ENCODE measurements around the gene PAX3. TPM values are rescaled to one million over a fixed set of nuclear protein-coding genes. Genes with fewer than 3 reads are reported as not detected.

PAX3 gene
- total RNA-seq, 1 donor, result not detected

- Histone ChIP-seq H3K4me3 (ENCODE audit: insufficient read depth, low read length) (no peak overlapping the region), H4K20me1 (ENCODE audit: insufficient read depth, low read length) (no peaks in the 10 kb centered on the region), H3K4me1 (ENCODE audit: insufficient read depth, low read length) (no peaks in the 10 kb centered on the region), H3K79me2 (ENCODE audit: insufficient read depth, low read length) (no peaks in the 10 kb centered on the region), H3K27me3 (ENCODE audit: insufficient read depth, low read length) (no peaks in the 10 kb centered on the region), H3K9me3 (ENCODE audit: low read depth, low read length) (no peaks in the 10 kb centered on the region), H3K4me2 (ENCODE audit: insufficient read depth, low read length) (no peak overlapping the region), H3K36me3 (ENCODE audit: insufficient read depth, low read length) (no peaks in the 10 kb centered on the region), H2AFZ (ENCODE audit: low read length) (no peak overlapping the region), H3K27ac (ENCODE audit: low read depth, low read length) (no peak overlapping the region)
- no peak for TF ChIP-seq CTCF (IDR thresholded peaks at IDR 0.05; ENCODE audit: extremely low read depth, low read depth, low read length)
- no peak for DNase-seq (ENCODE audit: insufficient read length, low spot score, missing footprints)
These were observed 15.2 kb downstream of the PAX3 start for GRCh38 chr2:222283634-222284033.

- Histone ChIP-seq H3K4me1 (ENCODE audit: insufficient read depth, low read length) (no peaks in the 10 kb centered on the region), H3K27me3 (ENCODE audit: insufficient read depth, low read length) (no peaks in the 10 kb centered on the region), H4K20me1 (ENCODE audit: insufficient read depth, low read length) (no peaks in the 10 kb centered on the region), H3K4me2 (ENCODE audit: insufficient read depth, low read length) (no peak overlapping the region), H3K9me3 (ENCODE audit: low read depth, low read length) (no peaks in the 10 kb centered on the region), H3K79me2 (ENCODE audit: insufficient read depth, low read length) (no peaks in the 10 kb centered on the region), H3K36me3 (ENCODE audit: insufficient read depth, low read length) (no peaks in the 10 kb centered on the region), H2AFZ (ENCODE audit: low read length) (no peak overlapping the region), H3K27ac (ENCODE audit: low read depth, low read length) (no peak overlapping the region), H3K4me3 (ENCODE audit: insufficient read depth, low read length) (no peak overlapping the region)
- no peak for TF ChIP-seq CTCF (IDR thresholded peaks at IDR 0.05; ENCODE audit: extremely low read depth, low read depth, low read length)
- DNase-seq (ENCODE audit: insufficient read length, low spot score, missing footprints), result no peak
These were observed 17.3 kb downstream of the PAX3 start for GRCh38 chr2:222281506-222281905.

GRCh38 chr2:222280795-222281194 lies 18.0 kb downstream of the PAX3 start:
- no peaks in the 10 kb centered on the region for H3K79me2 ChIP-seq (ENCODE audit: insufficient read depth, low read length)
- TF ChIP-seq CTCF (IDR thresholded peaks at IDR 0.05; ENCODE audit: extremely low read depth, low read depth, low read length), result no peak
- no peak for DNase-seq (ENCODE audit: insufficient read length, low spot score, missing footprints)
- H3K4me2 ChIP-seq (ENCODE audit: insufficient read depth, low read length), result no peak overlapping the region
- H3K9me3 ChIP-seq (ENCODE audit: low read depth, low read length), result no peaks in the 10 kb centered on the region
- H2AFZ ChIP-seq (ENCODE audit: low read length), result no peak overlapping the region
- no peaks in the 10 kb centered on the region for H3K4me1 ChIP-seq (ENCODE audit: insufficient read depth, low read length)
- no peaks in the 10 kb centered on the region for H3K36me3 ChIP-seq (ENCODE audit: insufficient read depth, low read length)
- H4K20me1 ChIP-seq (ENCODE audit: insufficient read depth, low read length), result no peaks in the 10 kb centered on the region
- H3K27ac ChIP-seq (ENCODE audit: low read depth, low read length), result no peak overlapping the region
- no peaks in the 10 kb centered on the region for H3K27me3 ChIP-seq (ENCODE audit: insufficient read depth, low read length)
- H3K4me3 ChIP-seq (ENCODE audit: insufficient read depth, low read length), result no peak overlapping the region

DNA sequence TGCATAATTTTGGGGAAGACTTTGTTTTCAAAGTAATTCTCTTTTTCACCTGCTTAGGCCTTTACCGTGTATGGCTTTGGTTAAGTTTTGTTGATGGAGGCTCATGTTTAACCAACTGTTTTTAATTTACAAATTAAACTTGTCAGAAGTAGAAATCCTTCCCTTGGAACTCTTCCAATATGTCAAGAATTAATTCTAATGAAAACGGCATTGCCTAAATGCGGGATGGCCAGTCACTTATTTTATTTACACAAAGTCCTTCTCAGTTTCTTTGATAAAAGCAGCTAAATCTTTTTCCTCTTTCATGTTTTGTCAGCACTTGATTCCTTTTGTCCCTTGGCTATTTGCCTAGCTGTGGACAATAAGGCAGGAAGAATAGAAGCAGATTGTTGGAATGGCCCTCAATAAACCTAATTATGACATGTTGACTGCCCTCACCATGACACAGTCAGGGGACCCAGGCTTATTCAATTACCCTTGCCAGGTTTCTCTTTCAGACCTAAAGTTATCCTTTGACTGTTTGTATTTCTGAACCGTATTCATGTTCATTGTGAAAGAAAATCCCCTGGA lies 26.3 kb downstream of the PAX3 start:
- Histone ChIP-seq H3K4me3 (ENCODE audit: insufficient read depth, low read length) (no peak overlapping the region), H3K27me3 (ENCODE audit: insufficient read depth, low read length) (no peaks in the 10 kb centered on the region), H3K27ac (ENCODE audit: low read depth, low read length) (no peak overlapping the region), H3K36me3 (ENCODE audit: insufficient read depth, low read length) (no peaks in the 10 kb centered on the region), H3K4me1 (ENCODE audit: insufficient read depth, low read length) (no peaks in the 10 kb centered on the region), H3K4me2 (ENCODE audit: insufficient read depth, low read length) (no peak overlapping the region), H4K20me1 (ENCODE audit: insufficient read depth, low read length) (no peaks in the 10 kb centered on the region), H3K9me3 (ENCODE audit: low read depth, low read length) (no peaks in the 10 kb centered on the region), H2AFZ (ENCODE audit: low read length) (no peak overlapping the region), H3K79me2 (ENCODE audit: insufficient read depth, low read length) (no peaks in the 10 kb centered on the region)
- TF ChIP-seq CTCF (IDR thresholded peaks at IDR 0.05; ENCODE audit: extremely low read depth, low read depth, low read length), result no peak
- no peak for DNase-seq (ENCODE audit: insufficient read length, low spot score, missing footprints)

All from osteoblast (primary cell).